ENCODE results near the gene MAP3K5. TPM values are rescaled to one million over a fixed set of nuclear protein-coding genes. Genes with fewer than 3 reads are reported as not detected.
"Not testable (repeated sequence)": the region's sequence is repeated elsewhere in the genome, so short reads cannot be mapped to it uniquely, and the experiment has no call there.

MAP3K5 gene
- total RNA-seq, 2 donors from 2014 or later: 13.8 to 20.1 TPM

DNA sequence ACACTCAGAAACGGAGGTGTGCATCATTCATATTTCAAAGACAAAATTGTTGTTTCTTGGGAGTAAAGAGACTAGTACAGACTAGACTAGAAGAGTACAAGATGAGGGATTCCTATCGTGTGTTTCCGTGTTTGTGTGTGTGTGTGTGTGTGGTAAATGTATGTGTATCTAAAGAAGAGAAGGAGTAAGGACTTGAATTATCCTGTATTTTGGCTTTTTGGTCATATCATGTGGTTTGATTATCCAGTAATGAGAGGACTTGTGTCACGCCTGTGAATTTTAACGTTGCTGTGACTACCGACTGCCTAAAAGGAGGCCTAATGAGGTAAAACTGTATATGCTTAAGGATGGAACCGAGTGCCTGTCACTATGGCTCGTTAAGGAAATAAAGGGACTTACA lies 197.6 kb downstream of the MAP3K5 start:
- Mint-ChIP-seq H3K27me3 (no peaks in the 10 kb centered on the region), H3K9me3 (peaks cover 5% of the 10 kb centered on the region), H3K27ac (peak overlapping the region; percentile 89), H3K4me3 (peak overlapping the region; percentile 78), H3K4me1 (peaks cover 35% of the 10 kb centered on the region), H3K36me3 (ENCODE audit: low read depth) (peaks cover 68% of the 10 kb centered on the region)
- ATAC-seq (replicated peaks): no peak

DNA sequence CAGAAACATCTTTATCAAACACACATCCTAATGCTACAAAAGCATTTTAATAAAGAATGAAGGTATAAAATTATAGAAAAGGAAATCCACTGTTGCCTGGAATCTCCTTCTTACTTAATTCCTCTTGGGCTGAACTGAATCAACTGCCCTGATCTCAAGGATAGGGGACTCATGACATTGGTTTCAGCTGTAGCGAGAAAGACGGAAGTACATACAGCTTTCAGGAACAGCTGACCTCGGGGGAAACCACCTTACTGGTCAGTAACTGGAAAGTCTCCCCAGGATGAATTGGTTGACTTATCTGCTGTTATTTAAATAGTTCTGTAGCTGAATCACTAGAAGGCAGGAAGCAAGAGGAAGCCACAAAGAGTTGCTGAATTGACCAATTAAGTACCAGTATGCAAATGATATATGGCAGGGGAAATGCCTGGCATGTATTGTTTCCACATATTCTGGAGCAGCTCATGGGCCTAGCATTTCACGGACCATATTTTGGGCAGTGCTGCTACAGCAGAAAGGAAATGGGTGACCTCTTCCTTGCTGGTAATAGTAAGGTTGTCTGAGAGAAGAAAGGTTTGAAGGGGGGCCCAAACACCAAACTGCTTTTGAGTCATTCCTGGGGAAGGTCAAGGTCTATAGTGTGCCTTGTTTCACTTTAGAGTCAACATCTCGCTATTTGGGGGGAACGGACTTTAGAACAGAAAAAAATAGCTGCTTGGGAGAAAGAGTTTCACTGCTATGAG lies 198.4 kb downstream of the MAP3K5 start:
- H3K36me3 Mint-ChIP-seq (ENCODE audit: low read depth): peaks cover 76% of the 10 kb centered on the region
- ATAC-seq (replicated peaks): peak; percentile 91
- H3K4me1 Mint-ChIP-seq: peaks cover 35% of the 10 kb centered on the region
- peak overlapping the region; percentile 89 for H3K27ac Mint-ChIP-seq
- peaks cover 5% of the 10 kb centered on the region for H3K9me3 Mint-ChIP-seq
- H3K4me3 Mint-ChIP-seq: peak overlapping the region; percentile 78
- no peaks in the 10 kb centered on the region for H3K27me3 Mint-ChIP-seq

DNA sequence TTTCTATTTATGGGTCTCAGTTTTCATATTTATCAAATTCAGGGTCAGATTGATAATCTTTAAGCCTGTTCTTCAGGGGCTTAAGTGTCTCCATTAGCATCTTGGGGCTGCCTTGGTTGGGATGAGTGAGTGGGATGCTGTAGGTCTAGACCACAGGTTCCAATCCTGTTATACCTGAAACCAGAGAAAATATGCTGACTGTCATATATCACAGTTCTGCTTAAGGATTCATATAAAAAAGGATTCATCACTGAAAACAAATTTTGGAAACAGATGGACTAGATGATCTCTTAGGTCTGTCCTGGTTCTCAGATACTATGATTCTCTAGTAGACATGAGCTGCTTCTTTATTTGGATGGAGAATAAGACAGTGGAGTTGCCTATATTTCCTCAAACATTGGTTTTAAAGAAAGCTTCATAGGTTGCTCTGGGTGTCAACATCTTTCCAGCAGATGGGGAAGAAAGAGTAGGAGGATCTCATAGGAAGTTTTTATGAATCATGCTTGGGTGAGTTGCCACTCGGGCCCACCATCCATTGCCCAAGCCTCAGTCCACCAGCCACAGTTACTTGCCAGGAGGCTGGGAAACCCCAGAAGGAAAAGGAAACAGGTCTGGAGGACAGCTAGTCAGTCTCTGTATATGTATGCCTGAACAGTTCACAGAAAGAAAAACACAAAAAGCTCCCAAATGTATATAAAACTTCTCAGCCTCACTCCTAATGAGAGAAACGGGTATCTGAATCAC lies 199.2 kb downstream of the MAP3K5 start:
- H3K27ac Mint-ChIP-seq: peak overlapping the region; percentile 89
- H3K36me3 Mint-ChIP-seq (ENCODE audit: low read depth): peaks cover 84% of the 10 kb centered on the region
- H3K27me3 Mint-ChIP-seq: no peaks in the 10 kb centered on the region
- peaks cover 31% of the 10 kb centered on the region for H3K4me1 Mint-ChIP-seq
- peak; percentile 16 for ATAC-seq (replicated peaks)
- peak overlapping the region; percentile 78 for H3K4me3 Mint-ChIP-seq
- peaks cover 5% of the 10 kb centered on the region for H3K9me3 Mint-ChIP-seq

DNA sequence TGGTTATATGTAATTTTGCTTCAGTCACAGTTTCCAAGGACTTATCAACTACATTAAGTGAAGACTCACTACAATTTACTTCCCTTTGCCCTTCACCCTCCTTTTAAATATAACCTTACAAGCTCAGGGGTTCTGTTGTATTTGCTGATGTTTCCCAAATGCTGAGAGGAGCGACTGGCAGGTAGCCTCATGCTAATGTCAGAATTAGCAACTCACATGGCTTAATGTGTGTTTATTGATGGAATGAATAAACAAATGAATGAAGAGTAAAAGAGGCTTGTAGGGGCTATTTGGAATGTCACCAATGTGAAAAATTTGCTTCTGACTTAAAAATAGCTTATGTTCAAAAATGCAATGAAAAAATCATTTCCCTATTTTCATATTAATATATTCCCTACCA lies 200.7 kb downstream of the MAP3K5 start:
- Mint-ChIP-seq H3K36me3 (ENCODE audit: low read depth) (peaks cover 95% of the 10 kb centered on the region), H3K4me1 (peaks cover 26% of the 10 kb centered on the region), H3K27me3 (no peaks in the 10 kb centered on the region), H3K9me3 (peaks cover 5% of the 10 kb centered on the region), H3K4me3 (no peak overlapping the region), H3K27ac (peak overlapping the region; percentile 89)
- ATAC-seq (replicated peaks): no peak

DNA sequence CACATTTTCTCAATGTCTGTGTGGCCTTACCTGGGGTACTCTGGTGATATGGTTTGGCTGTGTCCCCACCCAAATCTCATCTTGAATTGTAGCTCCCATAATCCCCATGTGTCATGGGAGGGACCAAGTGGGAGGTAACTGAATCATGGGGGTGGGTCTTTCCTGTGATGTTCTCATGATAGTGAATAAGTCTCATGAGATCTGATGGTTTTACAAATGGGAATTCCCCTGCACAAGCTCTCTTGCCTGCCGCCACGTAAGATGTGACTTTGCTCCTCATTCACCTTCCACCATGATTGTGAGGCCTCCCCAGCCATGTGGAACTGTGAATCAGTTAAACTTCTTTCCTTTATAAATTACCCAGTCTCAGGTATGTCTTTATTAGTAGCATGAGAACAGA lies 201.4 kb downstream of the MAP3K5 start:
- ATAC-seq (replicated peaks); H3K9me3 Mint-ChIP-seq; H3K27me3 Mint-ChIP-seq: not testable (repeated sequence)
- Mint-ChIP-seq H3K36me3 (ENCODE audit: low read depth) (peaks cover 95% of the 10 kb centered on the region), H3K4me3 (peak overlapping the region; percentile 42), H3K27ac (peak overlapping the region; percentile 89), H3K4me1 (peaks cover 19% of the 10 kb centered on the region)

DNA sequence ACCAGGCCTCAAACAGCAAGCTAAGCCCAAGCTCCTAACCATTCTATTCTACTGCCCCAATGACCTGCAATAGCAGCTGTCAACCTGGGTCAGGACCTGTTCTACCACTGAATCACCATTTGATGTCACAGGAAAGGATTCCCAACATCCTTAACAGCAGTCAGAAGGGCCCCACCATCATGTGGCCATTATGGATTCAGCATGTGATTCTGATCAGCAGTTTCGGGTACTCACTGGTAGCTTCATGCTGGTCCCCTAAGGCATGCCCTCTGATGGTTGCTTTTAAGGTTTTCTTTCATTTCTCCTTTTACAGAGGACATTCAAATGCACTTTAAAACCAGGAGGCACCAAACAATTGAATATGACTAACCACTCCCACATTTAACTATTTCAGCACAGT lies 204.8 kb downstream of the MAP3K5 start:
- H3K36me3 Mint-ChIP-seq (ENCODE audit: low read depth): peaks cover 94% of the 10 kb centered on the region

DNA sequence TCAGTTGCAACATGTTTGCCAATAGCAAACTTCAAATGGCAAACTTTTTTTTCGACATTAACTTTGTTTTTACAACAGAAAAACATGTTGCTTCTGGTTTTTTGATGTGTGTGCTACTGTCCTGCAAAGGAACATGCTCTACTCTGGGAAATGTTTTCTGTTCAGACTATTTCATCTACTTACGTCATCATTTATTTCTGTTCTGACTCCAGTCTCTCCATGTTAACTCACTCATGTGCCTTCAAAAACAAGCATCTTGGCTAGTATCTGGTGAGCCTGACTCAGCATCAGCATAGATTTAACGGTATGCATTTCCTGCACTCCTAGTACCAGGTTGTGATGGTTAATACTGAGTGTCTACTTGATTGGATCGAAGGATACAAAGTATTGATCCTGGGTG lies 206.0 kb downstream of the MAP3K5 start:
- peaks cover 5% of the 10 kb centered on the region for H3K4me1 Mint-ChIP-seq
- H3K36me3 Mint-ChIP-seq (ENCODE audit: low read depth): peaks cover 94% of the 10 kb centered on the region
- ATAC-seq (replicated peaks): no peak
- H3K4me3 Mint-ChIP-seq: no peak overlapping the region
- H3K27me3 Mint-ChIP-seq: no peaks in the 10 kb centered on the region
- no peaks in the 10 kb centered on the region for H3K9me3 Mint-ChIP-seq
- H3K27ac Mint-ChIP-seq: peak overlapping the region; percentile 55

More for the DNA sequence above, 204.8 kb downstream of the MAP3K5 start:
- H3K4me3 Mint-ChIP-seq: no peak overlapping the region
- H3K9me3 Mint-ChIP-seq: no peaks in the 10 kb centered on the region
- peaks cover 5% of the 10 kb centered on the region for H3K4me1 Mint-ChIP-seq
- H3K27ac Mint-ChIP-seq: no peak overlapping the region
- peak; percentile 19 for ATAC-seq (replicated peaks)
- no peaks in the 10 kb centered on the region for H3K27me3 Mint-ChIP-seq

DNA sequence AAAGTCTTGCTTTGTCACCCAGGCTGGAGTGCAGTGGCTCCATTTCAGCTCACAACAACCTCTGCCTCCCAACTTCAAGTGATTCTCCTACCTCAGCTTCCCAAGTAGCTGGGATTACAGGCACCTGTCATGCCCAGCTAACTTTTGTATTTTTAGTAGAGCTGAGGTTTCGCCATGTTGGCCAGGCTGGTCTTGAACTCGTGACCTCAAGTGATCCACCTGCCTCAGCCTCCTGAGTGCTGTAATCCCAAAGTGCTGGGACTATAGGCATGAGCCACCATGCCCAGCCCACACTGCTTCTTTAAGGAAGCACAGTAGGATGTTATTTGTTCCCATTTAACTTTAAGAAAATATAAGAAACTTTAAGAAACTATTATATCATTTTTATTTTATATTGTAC lies 206.8 kb downstream of the MAP3K5 start:
- H3K4me3 Mint-ChIP-seq; H3K9me3 Mint-ChIP-seq; H3K4me1 Mint-ChIP-seq; H3K27me3 Mint-ChIP-seq; ATAC-seq (replicated peaks); H3K27ac Mint-ChIP-seq: not testable (repeated sequence)
- peaks cover 94% of the 10 kb centered on the region for H3K36me3 Mint-ChIP-seq (ENCODE audit: low read depth)

DNA sequence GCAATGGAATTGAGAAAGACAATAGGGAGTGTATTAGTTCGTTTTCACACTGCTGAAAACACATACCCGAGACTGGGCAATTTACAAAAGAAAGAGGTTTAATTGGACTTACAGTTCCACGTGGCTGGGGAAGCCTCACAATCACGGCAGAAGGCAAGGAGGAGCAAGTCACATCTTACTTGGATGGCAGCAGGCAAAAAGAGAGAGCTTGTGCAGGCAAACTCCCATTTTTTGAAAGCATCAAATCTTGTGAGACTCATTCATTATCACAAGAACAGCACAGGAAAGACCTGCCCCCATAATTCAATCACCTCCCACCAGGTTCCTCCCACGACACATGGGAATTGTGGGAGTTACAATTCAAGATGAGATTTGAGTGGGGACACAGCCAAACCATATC lies 208.0 kb downstream of the MAP3K5 start:
- H3K27ac Mint-ChIP-seq: peak overlapping the region; percentile 39

DNA sequence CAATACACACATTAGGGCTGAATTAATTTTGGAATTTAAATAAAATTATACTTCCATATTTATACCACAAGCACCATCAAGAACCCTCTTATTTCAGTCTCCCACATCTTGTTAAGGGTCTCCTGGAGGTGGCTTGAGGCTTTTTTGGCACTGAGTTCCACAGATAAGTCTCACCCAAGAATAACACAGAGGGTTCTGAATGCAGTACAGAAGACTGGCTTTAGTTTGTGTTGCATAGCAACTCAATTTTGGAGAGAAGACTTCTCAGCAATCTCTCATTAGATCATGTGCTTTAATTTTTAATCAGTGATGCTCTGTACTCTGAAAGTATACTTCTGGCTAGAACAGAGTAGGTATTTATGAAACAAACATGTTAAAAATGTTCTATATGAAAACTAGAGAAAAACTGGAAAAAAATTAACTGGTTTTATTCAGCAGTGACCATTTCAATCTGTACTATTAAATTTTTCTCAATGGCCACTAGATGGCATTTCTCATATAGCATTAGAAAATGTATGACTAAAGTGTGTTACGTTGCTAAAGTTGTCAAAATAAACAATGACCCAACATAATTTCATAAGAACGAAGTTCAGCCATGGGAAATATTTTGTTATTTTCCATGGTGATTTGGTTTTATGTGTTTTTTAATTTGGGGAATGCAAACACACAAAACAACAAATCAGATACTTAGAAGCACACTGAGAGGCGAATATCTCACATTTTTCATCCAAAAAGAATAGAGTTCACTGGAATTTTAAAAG lies 209.4 kb downstream of the MAP3K5 start:
- H3K9me3 Mint-ChIP-seq: no peaks in the 10 kb centered on the region
- peaks cover 91% of the 10 kb centered on the region for H3K36me3 Mint-ChIP-seq (ENCODE audit: low read depth)
- H3K27me3 Mint-ChIP-seq: no peaks in the 10 kb centered on the region

More for the DNA sequence above, 208.0 kb downstream of the MAP3K5 start:
- not testable (repeated sequence) for H3K9me3 Mint-ChIP-seq; ATAC-seq (replicated peaks); H3K27me3 Mint-ChIP-seq; H3K4me3 Mint-ChIP-seq; H3K4me1 Mint-ChIP-seq
- peaks cover 94% of the 10 kb centered on the region for H3K36me3 Mint-ChIP-seq (ENCODE audit: low read depth)

DNA sequence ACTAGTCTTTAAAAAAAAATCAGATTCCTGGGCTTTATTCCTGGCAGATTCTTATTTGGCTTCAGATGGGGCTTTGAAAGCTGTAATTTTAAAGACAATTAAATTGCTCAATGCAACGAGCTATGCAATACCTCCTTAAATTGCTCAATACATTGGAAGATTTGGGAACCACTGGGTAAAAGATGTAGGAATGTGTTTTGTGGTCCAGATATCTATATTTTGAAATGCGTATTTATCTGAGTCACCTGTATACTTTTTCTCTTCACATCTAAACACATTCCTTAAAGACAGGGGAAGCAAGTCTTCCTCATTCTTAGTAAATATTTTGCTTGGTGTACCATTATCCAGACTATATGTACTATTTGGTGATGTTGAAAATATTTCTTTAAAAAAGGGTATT lies 212.5 kb downstream of the MAP3K5 start:
- no peak overlapping the region for H3K27ac Mint-ChIP-seq
- H3K4me1 Mint-ChIP-seq: no peaks in the 10 kb centered on the region
- peaks cover 93% of the 10 kb centered on the region for H3K36me3 Mint-ChIP-seq (ENCODE audit: low read depth)
- no peaks in the 10 kb centered on the region for H3K27me3 Mint-ChIP-seq
- H3K4me3 Mint-ChIP-seq: no peak overlapping the region
- ATAC-seq (replicated peaks): no peak
- no peaks in the 10 kb centered on the region for H3K9me3 Mint-ChIP-seq

More for the DNA sequence above, 209.4 kb downstream of the MAP3K5 start:
- no peaks in the 10 kb centered on the region for H3K4me1 Mint-ChIP-seq
- no peak for ATAC-seq (replicated peaks)
- peak overlapping the region; percentile 53 for H3K27ac Mint-ChIP-seq
- H3K4me3 Mint-ChIP-seq: no peak overlapping the region

DNA sequence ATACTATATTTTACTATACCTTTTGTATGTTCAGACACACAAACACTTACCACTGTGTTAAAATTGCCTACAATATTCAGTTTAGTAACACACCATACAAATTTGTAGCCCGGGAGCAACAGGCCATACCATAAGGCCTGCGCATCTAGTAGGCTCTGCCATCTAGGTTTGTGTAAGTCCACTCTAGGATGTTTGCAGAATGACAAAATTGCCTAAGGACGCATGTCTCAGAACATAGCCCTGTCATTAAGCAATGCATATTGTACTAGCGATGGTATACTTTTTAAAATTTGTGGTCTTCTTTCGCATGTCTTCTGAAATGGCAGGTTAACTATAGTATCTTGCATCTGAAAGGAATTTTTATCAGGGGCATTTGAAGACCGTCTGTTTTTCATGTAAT lies 215.5 kb downstream of the MAP3K5 start:
- Mint-ChIP-seq H3K4me3 (no peak overlapping the region), H3K36me3 (ENCODE audit: low read depth) (peaks cover 84% of the 10 kb centered on the region), H3K4me1 (no peaks in the 10 kb centered on the region), H3K9me3 (no peaks in the 10 kb centered on the region), H3K27me3 (no peaks in the 10 kb centered on the region), H3K27ac (no peak overlapping the region)
- no peak for ATAC-seq (replicated peaks)

DNA sequence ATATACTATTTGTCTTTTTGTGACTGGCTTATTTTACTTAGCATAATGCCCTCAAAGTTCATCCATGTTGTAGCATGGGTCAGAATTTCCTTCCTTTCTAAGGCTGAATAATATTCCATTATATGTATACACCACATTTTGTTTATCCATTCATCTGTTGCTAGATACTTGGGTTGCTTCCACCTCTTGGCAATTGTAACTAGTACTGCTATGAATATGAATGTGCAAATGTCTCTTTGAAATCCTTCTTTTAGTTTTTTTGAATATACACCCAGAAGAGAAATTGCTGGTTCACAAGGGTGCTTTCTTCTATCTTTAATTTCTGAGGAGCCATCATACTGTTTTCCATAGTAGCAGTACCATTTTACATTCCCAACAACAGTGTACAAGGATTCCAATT lies 220.8 kb downstream of the MAP3K5 start:
- Mint-ChIP-seq H3K4me3 (no peak overlapping the region), H3K27me3 (no peaks in the 10 kb centered on the region), H3K9me3 (no peaks in the 10 kb centered on the region), H3K27ac (peak overlapping the region; percentile 56), H3K4me1 (peaks cover 8% of the 10 kb centered on the region), H3K36me3 (ENCODE audit: low read depth) (peaks cover 85% of the 10 kb centered on the region)
- no peak for ATAC-seq (replicated peaks)

DNA sequence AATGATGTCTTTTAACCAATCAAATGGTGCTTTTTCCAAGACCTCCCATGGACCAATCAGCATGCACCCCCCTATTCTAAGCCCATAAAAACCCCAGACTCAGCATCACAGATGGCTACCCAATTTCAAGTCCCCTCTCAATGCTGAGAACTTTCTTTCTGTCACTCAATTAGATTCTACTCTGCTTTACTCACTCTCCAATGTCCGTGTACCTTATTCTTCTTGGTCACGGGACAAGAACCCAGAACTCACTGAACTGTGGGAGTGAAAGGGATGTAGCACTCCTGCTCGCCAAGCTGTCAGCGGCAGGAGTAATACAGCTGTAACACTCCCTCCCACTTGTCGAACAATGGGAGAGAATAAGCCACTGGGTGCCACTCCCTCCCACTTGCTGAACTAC lies 221.2 kb downstream of the MAP3K5 start:
- H3K9me3 Mint-ChIP-seq: no peaks in the 10 kb centered on the region
- no peak overlapping the region for H3K4me3 Mint-ChIP-seq
- peaks cover 85% of the 10 kb centered on the region for H3K36me3 Mint-ChIP-seq (ENCODE audit: low read depth)

More for the DNA sequence above, 221.2 kb downstream of the MAP3K5 start:
- no peak for ATAC-seq (replicated peaks)
- H3K27ac Mint-ChIP-seq: peak overlapping the region; percentile 56
- H3K27me3 Mint-ChIP-seq: no peaks in the 10 kb centered on the region
- H3K4me1 Mint-ChIP-seq: peaks cover 8% of the 10 kb centered on the region

Measured in activated T-helper 17 cell treated with anti-CD3 and anti-CD28 coated beads, Interleukin-2, amount 50 U/mL, for 72 hours (primary cell).